Germinal center (tissue), 1 donor: Measurements from ENCODE around the gene IL4R.

Source experiments
- DNase-seq: peaks from one replicate; pipeline ENCODE4 v3.0.0; 2012; ENCODE audit warnings: mixed read lengths, low spot score

The IL4R gene

GRCh38 chr16:27330542-27330941 lies 16.8 kb downstream of the IL4R start:
- DNase-seq: no peak

DNA sequence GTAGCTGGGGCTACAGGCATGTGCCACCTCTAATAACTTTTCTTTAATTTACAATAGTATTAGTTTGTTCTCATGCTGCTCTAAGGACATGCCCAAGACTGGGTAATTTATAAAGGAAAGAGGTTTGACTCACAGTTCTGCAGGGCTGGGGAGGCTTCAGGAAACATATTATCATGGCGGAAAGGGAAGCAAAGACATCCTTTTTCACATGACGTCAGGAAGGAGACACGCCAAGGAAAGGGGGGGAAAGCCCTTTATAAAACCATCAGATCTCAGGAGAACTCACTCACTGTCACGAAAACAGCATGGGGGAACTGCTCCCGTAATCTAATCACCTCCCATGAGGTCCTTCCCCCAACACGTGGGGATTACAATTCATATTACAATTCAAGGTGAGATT lies 18.3 kb downstream of the IL4R start:
- DNase-seq: no peak

- DNase-seq: no peak
Measured at GRCh38 chr16:27333104-27333503, 19.3 kb downstream of the IL4R start.

DNA sequence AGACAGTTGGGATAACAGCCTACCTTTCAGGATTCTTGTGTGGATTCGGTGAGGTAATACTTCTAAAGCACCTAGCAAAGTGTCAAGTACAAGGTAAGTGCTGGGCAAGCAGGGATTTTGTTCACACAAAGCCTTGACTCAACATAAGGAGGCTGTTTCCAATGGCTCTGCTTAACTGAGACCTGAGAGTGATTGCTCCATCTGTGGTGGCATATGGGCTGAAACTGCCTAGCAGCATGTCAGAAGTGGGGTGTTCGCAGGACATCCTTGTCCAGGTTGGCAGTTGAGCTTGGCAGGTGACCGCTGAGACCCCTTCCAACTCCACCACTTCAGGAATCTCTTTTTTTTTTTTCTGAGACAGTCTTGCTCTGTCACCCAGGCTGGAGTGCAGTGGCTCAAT lies 19.8 kb downstream of the IL4R start:
- no peak for DNase-seq

DNA sequence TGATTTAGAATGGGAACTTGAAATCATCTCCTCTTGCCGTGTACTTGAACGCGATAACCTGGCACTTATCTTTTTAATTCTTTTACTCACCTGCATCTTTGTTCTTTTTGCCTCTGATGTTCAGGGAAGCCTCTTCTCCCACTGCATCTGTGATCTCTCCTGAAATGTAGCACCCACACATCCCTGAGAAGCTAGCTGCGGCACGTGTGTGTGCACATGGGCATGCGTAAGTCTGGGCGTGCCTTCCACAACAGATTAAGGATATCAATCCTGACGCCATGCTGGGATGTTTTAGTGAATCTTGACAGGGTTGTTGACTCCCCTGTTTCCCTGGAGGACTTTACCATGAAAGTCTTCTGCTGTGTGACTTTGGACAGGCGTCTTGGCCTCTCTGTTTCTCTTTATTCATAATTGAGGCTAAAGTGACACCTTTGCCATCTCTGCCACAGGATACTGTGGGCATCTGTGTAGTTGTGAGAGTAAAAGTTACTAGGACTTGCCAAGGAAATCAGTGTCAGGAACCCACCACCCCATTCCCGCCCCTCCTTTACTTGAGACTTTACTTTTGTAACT lies 20.5 kb downstream of the IL4R start:
- no peak for DNase-seq

GRCh38 chr16:27334838-27335237 lies 21.1 kb downstream of the IL4R start:
- DNase-seq: no peak

GRCh38 chr16:27335349-27336053 lies 21.7 kb downstream of the IL4R start:
- DNase-seq: no peak

DNA sequence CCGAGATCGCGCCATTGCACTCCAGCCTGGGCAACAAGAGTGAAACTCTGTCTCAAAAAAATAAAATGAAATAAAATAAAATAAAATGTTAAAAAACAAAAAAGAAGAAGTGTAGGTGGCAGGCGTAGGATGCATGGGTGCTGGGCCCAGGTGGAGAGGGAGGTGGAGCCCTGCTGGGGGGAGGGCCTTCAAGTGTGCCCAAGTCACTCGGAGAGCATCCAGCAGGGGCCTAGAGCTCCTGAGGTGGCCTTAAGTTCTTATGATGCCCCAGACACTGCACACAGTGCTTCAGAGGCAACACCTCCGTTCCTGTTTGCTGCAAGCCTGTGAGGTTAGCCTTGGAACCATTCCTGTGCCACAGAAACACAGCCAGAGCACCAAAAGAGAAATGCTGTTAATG lies 23.2 kb downstream of the IL4R start:
- no peak for DNase-seq

GRCh38 chr16:27339180-27339579 lies 25.4 kb downstream of the IL4R start:
- no peak for DNase-seq

DNA sequence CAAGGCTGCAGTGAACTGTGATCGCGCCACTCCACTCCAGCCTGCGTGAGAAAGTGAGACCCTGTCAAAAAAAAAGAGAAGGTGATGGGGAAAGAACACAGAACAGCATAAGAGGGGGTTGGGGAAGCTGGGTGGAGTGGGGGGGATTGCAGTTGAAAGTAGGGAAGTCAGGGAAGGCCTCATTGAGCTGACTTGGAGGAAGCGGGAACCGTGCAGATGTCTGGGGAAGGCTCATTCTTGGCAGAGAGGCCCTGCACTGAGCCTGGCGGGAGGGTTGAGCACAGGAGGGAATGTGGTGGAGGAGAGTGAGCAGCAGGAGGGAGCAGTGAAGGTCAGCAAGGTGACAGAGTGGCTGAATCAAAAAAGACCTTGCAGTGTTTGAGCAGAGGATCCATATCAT lies 26.9 kb downstream of the IL4R start:
- DNase-seq: no peak

DNA sequence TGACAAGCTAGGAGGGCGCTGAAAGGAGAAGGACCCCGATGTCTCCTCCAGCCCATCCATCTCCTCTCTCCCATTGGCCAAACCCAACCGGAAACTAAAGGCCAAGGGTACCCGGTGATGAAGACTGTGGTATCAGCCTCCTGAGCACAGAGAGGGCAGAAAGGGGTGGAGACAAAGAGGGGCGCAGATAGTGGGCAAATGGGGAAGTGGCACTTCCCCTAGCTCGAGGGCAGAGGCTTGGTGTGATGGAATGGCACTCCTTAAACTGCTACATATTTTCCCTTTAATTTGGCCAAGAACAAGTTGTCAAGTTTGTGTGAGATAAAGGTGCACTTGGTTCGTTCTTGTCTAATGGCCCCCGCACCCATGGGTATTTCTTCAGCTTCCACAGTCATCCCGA lies 27.8 kb downstream of the IL4R start:
- DNase-seq: no peak

DNA sequence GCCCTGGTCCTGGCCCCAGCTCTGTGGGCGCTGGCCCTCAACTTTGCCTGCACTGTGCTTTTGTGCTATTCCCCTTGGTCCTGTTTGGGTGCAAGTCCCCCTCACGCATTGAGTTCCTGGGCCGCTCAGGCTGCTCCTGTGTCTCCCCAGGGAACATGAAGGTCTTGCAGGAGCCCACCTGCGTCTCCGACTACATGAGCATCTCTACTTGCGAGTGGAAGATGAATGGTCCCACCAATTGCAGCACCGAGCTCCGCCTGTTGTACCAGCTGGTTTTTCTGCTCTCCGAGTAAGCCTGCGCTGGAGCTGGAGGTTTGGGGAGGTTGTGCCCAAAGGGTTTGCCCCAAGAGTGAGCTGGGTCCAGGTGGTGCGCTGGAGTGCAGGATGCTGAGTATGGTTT lies 28.2 kb downstream of the IL4R start:
- DNase-seq: no peak

- no peak for DNase-seq
Measured at GRCh38 chr16:27344721-27345120, 30.9 kb downstream of the IL4R start.

DNA sequence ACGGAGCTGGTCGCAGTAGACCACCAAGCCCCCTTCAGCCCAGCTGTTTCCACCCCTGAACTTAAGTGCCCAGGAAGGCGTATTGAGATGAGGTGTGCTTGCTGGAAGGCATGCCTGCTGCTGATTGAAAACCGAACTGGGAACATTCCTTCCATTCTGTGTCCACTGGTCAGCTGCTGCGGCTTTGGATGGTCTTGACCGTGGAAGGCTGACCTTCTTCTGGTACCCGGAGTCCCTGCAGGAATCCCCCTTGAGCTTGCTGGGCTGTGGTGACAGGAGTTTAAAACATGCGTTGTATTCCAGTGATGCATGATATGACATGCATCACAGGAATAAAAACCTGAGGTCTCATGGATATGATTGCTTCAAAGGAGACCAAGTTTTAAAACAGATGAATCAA lies 31.4 kb downstream of the IL4R start:
- no peak for DNase-seq

GRCh38 chr16:27346819-27347218 lies 33.0 kb downstream of the IL4R start:
- DNase-seq: no peak

DNA sequence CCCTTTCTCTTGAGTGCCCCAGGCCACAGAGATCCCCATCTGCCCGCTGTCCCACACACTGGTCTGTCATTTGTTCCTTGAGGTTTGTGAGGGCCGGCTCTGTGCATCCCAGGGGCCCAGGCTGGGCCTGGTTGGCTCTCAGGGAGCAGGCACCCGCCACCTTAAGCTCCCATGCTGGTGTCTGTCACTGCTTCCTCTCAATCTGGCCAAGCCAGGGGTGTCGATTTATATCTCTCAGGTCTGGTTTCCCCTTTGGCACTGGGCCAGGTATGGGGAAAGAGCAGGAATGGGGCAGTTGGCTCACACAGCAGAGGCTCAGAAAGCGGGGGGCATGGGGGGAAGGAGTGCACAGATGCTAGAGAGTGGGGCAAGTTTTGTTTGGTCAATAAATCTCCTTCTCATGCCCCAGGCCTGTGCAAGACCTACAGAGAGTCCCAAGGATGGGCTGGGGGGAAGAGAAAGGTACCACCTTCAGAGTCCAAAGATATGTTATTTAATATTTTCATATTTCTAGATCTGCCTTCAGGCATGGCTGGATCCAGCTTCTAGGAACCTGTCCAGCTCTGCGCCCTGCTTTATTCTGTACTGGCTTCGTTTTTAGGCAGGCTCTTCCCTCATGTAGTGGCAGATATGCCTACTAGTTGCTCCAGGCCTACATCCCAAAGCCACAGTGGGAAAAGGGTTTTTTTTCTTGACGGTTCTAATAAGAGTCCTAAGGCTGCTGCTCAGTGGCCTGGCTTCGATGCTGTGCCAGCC lies 34.3 kb downstream of the IL4R start:
- DNase-seq: no peak

DNA sequence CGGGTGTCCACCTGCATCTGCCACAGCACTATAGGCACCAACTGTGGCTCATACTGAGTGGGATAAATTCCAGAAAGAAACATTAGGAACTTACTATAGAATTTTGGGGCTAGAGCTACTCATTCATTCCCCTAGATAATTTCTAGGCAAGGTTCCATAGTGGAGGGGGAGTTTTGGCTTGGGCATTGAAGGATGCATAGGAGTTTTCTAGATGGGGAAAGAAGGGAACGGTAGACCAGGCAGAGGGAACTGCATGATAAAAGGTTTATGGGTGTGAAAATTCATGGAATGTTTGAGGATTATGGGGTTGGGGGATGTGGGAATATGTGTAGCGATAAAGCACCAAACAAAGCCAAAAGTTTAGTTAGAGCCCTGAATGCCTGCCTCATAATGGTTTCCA lies 35.5 kb downstream of the IL4R start:
- no peak for DNase-seq

DNA sequence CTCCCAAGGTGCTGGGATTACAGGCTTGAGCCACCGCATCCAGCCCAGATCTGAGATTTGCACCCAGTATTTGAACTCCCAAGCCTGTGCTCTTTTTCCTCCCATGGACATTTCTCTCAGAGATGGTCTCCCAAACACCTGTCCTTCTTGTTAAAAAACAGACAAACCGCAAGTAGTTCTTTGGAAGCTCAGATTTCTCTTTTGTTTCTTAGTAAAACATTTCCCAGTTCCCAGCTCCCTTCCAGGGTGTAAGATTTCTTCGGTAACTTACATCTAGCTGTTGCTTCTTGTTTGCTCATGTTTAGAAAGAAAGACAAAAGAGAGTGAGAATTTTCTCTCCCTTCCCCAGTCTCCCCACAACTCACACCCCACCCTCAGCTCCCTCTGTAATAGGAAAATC lies 36.2 kb downstream of the IL4R start:
- no peak for DNase-seq

DNA sequence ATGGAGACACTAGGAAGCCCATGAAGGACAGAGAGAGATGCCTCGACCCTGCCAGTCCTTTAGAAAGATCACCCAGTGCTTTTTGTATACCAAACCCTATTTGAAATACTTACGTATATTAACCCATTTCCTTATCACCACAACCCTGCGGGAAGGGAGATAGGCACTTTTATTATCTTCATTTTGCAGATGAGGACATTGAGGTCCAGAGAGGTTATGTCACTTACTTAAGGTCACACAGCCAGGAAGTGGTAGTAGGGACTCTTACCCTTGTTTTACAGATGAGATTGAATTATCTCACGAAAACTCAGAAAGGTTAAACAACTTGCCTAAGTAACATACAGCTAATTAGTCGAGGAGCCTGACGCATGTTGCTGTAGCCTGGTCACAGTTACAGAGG lies 38.2 kb downstream of the IL4R start:
- no peak for DNase-seq

DNA sequence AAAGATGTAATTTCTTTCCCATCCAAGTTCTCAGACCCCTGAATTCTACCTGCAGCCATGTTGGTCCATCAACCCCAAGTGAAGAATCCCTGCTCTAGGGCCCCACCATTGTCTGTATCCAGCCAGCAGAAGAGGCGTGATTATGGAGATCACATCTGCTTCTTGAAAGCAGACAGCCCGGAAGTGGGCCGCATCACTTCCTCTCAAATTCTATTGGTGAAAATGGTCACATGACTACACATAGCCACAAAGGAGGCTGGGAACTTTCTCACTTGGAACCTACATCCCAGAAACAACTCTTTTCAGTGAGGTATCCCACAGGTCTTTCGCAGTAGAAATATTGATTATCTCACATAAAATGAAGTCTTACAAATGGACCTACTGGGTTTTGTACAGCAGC lies 40.1 kb downstream of the IL4R start:
- DNase-seq: no peak

- DNase-seq: no peak
Measured at GRCh38 chr16:27355610-27356009, 41.8 kb downstream of the IL4R start.

- DNase-seq: no peak
Measured at GRCh38 chr16:27356794-27357193, 43.0 kb downstream of the IL4R start.

DNA sequence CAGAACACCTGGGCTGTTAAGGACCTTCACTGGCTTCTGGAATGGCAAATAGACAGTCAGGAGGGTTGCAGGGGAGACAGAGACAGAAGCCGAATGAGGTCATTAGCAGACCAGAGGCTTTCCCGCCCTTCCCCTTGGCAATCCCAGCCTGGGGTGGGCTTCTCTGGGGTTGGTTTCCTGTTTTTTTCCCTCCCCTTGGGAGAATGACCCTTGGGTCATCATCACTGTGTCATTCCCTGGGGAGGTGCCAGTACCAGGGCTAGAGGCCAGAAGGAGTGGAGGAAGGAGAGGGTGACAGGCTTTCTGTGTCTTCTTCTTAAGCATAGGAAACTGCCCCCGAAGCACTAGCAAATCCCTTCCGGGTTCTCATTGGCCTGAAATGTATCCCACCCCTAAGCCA lies 45.3 kb downstream of the IL4R start:
- no peak for DNase-seq

DNA sequence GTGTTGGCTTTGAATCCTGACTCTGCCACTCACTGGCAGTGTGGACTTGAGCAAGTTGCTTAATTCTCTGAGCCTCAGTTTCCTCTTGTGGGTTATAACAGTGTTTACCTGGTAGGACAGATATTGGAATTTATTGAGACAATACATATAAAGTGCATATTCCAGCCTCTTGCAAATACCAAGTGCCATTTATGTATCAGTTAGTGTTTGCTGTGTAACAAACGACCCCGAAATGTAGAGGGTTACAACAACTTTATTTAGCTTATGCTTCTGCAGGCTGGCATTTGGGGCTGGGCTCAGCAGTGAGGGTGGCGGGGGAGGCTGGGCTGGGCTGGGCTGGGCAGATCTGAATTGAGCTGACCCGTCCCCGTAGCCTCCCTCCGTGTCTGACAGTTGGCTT lies 45.8 kb downstream of the IL4R start:
- no peak for DNase-seq
